HepG2 (cell line): ENCODE results near the gene C20orf204. TPM values are rescaled to one million over a fixed set of nuclear protein-coding genes. Genes with fewer than 3 reads are reported as not detected.

Experiments used
- ATAC-seq: fragments of 200-7000 bp; cut with Tn5 transposase; 3 replicates; pipeline ENCODE4 v1.9.1; 2020; ENCODE audit warnings: mild to moderate bottlenecking, moderate library complexity
- BruUV-seq: library from RNA; stranded (reverse); fragments of 400-500 nt; replicated peaks from 2 replicates; lab custom pipeline; 2021; lab: Mats Ljungman, UMichigan
- CTCF ChIA-PET: fragments of 300-600 bp; formaldehyde crosslinking; extraction: SDS; loops from one replicate; lab custom pipeline; 2021; ENCODE audit warnings: low total read pairs, inconsistent platforms, low intra/inter-chr PET ratio; lab: Yijun Ruan, JAX
- POLR2A ChIA-PET: fragments of 350-600 bp; sonication (Branson Sonifier 250); formaldehyde crosslinking; loops from one replicate; lab custom pipeline; 2020; ENCODE audit warnings: antibody characterized with exemption, inconsistent platforms; lab: Yijun Ruan, JAX
- DNase-seq: peaks from one replicate; pipeline ENCODE4 v3.0.0-alpha.2; 2015; ENCODE audit warnings: low spot score
- FAIRE-seq: peaks from 3 replicates; lab custom pipeline; 2011; peaks lifted over from hg19 to GRCh38; lab: Jason Lieb, UNC
- H2AFZ ChIP-seq: one replicate; pipeline ENCODE4 v1.6.1; 2011; ENCODE audit warnings: low read length, inconsistent platforms
- H3K27ac ChIP-seq: fragments of 300-600 bp; 3 replicates; pipeline ENCODE4 v1.8.0; 2011; ENCODE audit warnings: mixed run types, mild to moderate bottlenecking, mixed read lengths, low read length, inconsistent platforms; ENCODE audit not compliant: insufficient read depth; ENCODE audit errors: extremely low read length
- H3K27me3 ChIP-seq, 2 experiments: fragments of 200-600 bp in 1 of 2; 2 replicates in 1 of 2; 3 replicates in 1 of 2; pipeline versions ENCODE4 v1.6.0 to v1.8.0; 2011; ENCODE audit warnings: low read length in 2 of 2, mild to moderate bottlenecking in 2 of 2, moderate library complexity in 2 of 2, inconsistent platforms in 1 of 2; ENCODE audit not compliant: insufficient read depth in 2 of 2, control insufficient read depth in 1 of 2
- H3K36me3 ChIP-seq, 2 experiments: fragments of 200-600 bp in 1 of 2; replicated peaks in 1 of 2; 2 replicates in 1 of 2; 3 replicates in 1 of 2; pipeline versions ENCODE4 v1.5.1 to v1.8.0; 2011; ENCODE audit warnings: low read length in 2 of 2, inconsistent platforms in 1 of 2; ENCODE audit not compliant: insufficient read depth in 2 of 2, control insufficient read depth in 1 of 2
- H3K4me1 ChIP-seq: 2 replicates; pipeline ENCODE4 v1.5.1; 2012; ENCODE audit warnings: low read length, inconsistent platforms; ENCODE audit not compliant: insufficient read depth
- H3K4me2 ChIP-seq: 2 replicates; pipeline ENCODE4 v1.6.0; 2011; ENCODE audit warnings: low read depth, low read length, inconsistent platforms
- H3K4me3 ChIP-seq, 3 experiments: fragments of 200-600 bp in 1 of 3; sonication (generic), shearing (Covaris generic) in 1 of 3; replicated peaks in 1 of 3; 2 replicates each; pipeline ENCODE4 v1.5.1; 2011 to 2016; ENCODE audit warnings: low read length in 3 of 3, inconsistent platforms in 2 of 3, low read depth in 2 of 3, mild to moderate bottlenecking in 2 of 3, control low read depth in 1 of 3, mixed read lengths in 1 of 3; ENCODE audit not compliant: insufficient read depth in 1 of 3
- H3K79me2 ChIP-seq: one replicate; pipeline ENCODE4 v1.6.1; 2011; ENCODE audit warnings: low read length, inconsistent platforms; ENCODE audit not compliant: insufficient read depth
- H3K9ac ChIP-seq: 2 replicates; pipeline ENCODE4 v1.6.0; 2011; ENCODE audit warnings: mild to moderate bottlenecking, low read depth, low read length, inconsistent platforms; ENCODE audit not compliant: insufficient read depth
- H3K9me3 ChIP-seq: 2 replicates; pipeline ENCODE4 v1.5.1; 2012; ENCODE audit warnings: mild to moderate bottlenecking, low read length
- H4K20me1 ChIP-seq: 2 replicates; pipeline ENCODE4 v1.6.0; 2011; ENCODE audit warnings: inconsistent platforms, mild to moderate bottlenecking, low read length, moderate library complexity; ENCODE audit not compliant: insufficient read depth
- IKZF1 ChIP-seq: fragments of 450-650 bp; IDR thresholded peaks from 2 replicates; pipeline ENCODE4 v1.7.1; 2016
- KLF6 ChIP-seq: IDR thresholded peaks from 2 replicates; pipeline ENCODE4 v1.8.0; 2016; ENCODE audit warnings: missing biosample characterization, missing genetic modification reagents
- MTF1 ChIP-seq: sonication (generic); formaldehyde crosslinking; IDR thresholded peaks from 2 replicates; pipeline ENCODE4 v1.5.0; 2020; ENCODE audit warnings: missing genetic modification reagents
- NFE2L1 ChIP-seq: sonication (generic); formaldehyde crosslinking; IDR thresholded peaks from 2 replicates; pipeline ENCODE4 v1.4.0; 2020; ENCODE audit warnings: missing genetic modification reagents, mild to moderate bottlenecking, borderline replicate concordance
- SRSF1 ChIP-seq: fragments of 200-400 bp; formaldehyde crosslinking; optimal IDR thresholded peaks from 2 replicates; pipeline ENCODE3; 2017; ENCODE audit warnings: mild to moderate bottlenecking, low read depth, low read length, moderate library complexity
- TAF15 ChIP-seq: fragments of 200-400 bp; formaldehyde crosslinking; IDR thresholded peaks from one replicate; pipeline ENCODE4 v1.6.1; 2018; ENCODE audit warnings: mild to moderate bottlenecking, low read depth, low read length; ENCODE audit not compliant: poor library complexity, severe bottlenecking
- XBP1 ChIP-seq: sonication (generic); formaldehyde crosslinking; IDR thresholded peaks from 2 replicates; pipeline ENCODE4 v1.5.0; 2020; ENCODE audit warnings: missing genetic modification reagents
- XRCC5 ChIP-seq: fragments of 200-400 bp; formaldehyde crosslinking; optimal IDR thresholded peaks from 2 replicates; pipeline ENCODE3; 2017; ENCODE audit warnings: mild to moderate bottlenecking, low read length
- ZBTB21 ChIP-seq: sonication (generic); formaldehyde crosslinking; IDR thresholded peaks from 2 replicates; pipeline ENCODE4 v1.4.0; 2020; ENCODE audit warnings: missing genetic modification reagents
- ZFYVE20 ChIP-seq: sonication (generic); formaldehyde crosslinking; IDR thresholded peaks from 2 replicates; pipeline ENCODE4 v1.8.0; 2023; ENCODE audit warnings: low read depth, mild to moderate bottlenecking, moderate library complexity, missing genetic modification reagents, borderline replicate concordance
- ZNF552 ChIP-seq: sonication (generic); formaldehyde crosslinking; IDR thresholded peaks from 2 replicates; pipeline ENCODE4 v1.9.0; 2022; ENCODE audit warnings: missing genetic modification reagents, mild to moderate bottlenecking, borderline replicate concordance
- ZNF569 ChIP-seq: sonication (generic); formaldehyde crosslinking; IDR thresholded peaks from 2 replicates; pipeline ENCODE4 v1.5.0; 2020; ENCODE audit warnings: mild to moderate bottlenecking, missing genetic modification reagents, moderate library complexity, borderline replicate concordance
- ZSCAN12 ChIP-seq: sonication (generic); formaldehyde crosslinking; IDR thresholded peaks from 2 replicates; pipeline ENCODE4 v1.9.0; 2021; ENCODE audit warnings: mild to moderate bottlenecking, missing genetic modification reagents
- ZSCAN25 ChIP-seq: sonication (generic); formaldehyde crosslinking; IDR thresholded peaks from 2 replicates; pipeline ENCODE4 v1.8.0; 2022; ENCODE audit warnings: mild to moderate bottlenecking, missing genetic modification reagents
- WGBS: methylation state at CpG from one replicate; pipeline ENCODE4 v1.1.6; 2017; ENCODE audit warnings: low lambda C conversion rate; 5-methylcytosine and 5-hydroxymethylcytosine counted together
- in situ Hi-C: cut with HindIII; loops from 2 replicates; pipeline ENCODE4 v1.10.0; 2017; ENCODE audit warnings: low pct_unique_long_range_greater_than_20kb; ENCODE audit not compliant: extremely low pct_ligation_motif_present
- intact Hi-C: fragments of 100-400 bp; cut with micrococcal nuclease; formaldehyde crosslinking; loops from one replicate; pipeline ENCODE4 v1.10.0; 2022; ENCODE audit not compliant: unreplicated experiment
- polyA plus RNA-seq, 8 experiments: library from polyadenylated mRNA; depleted of rRNA in 3 of 8; stranded (reverse) in 7 of 8; unstranded in 1 of 8; fragments of >200 nt; fragmentation: Illumina TruSeq in 4 of 8; extraction: Trizol in 4 of 8; gene quantifications; 2 replicates each; pipeline versions ENCODE4 v1.2.1 to v1.2.3, GENCODE V29; 2011 to 2016; ENCODE audit warnings: low read depth in 4 of 8, missing spikeins in 1 of 8, mixed read lengths in 1 of 8; ENCODE audit not compliant: insufficient read depth in 1 of 8
- total RNA-seq, 5 experiments: library from RNA; depleted of rRNA; stranded (reverse); fragments of >200 nt; fragmentation: Illumina TruSeq; extraction: Trizol; gene quantifications; 2 replicates each; pipeline ENCODE4 v1.2.3, GENCODE V29; 2016; ENCODE audit warnings: low read depth in 1 of 5
- TF ChIP-seq, protein P1 (sequence below): sonication (generic); formaldehyde crosslinking; IDR thresholded peaks from 2 replicates; pipeline ENCODE4 v1.4.0; 2020; ENCODE audit warnings: missing genetic modification reagents, mild to moderate bottlenecking, borderline replicate concordance
- TF ChIP-seq, protein P2 (sequence below): sonication (generic); formaldehyde crosslinking; IDR thresholded peaks from 2 replicates; pipeline ENCODE4 v1.5.0; 2020; ENCODE audit warnings: mild to moderate bottlenecking, missing genetic modification reagents
- TF ChIP-seq, protein P3 (sequence below): IDR thresholded peaks from 2 replicates; pipeline ENCODE4 v1.6.1; 2016; ENCODE audit warnings: missing genetic modification reagents, missing compliant biosample characterization
- TF ChIP-seq, protein P4 (sequence below): fragments of 450-650 bp; IDR thresholded peaks from 2 replicates; pipeline ENCODE4 v1.6.1; 2017; ENCODE audit warnings: mild to moderate bottlenecking
- TF ChIP-seq, protein P5 (sequence below): sonication (generic); formaldehyde crosslinking; IDR thresholded peaks from 2 replicates; pipeline ENCODE4 v1.4.0; 2020; ENCODE audit warnings: missing genetic modification reagents

The C20orf204 gene
- total and polyA plus RNA-seq, 2 of the 13 experiments (the other 11 are each of a cell fraction or from before 2014, with no cell fraction given): 22.1 to 80.0 TPM

DNA sequence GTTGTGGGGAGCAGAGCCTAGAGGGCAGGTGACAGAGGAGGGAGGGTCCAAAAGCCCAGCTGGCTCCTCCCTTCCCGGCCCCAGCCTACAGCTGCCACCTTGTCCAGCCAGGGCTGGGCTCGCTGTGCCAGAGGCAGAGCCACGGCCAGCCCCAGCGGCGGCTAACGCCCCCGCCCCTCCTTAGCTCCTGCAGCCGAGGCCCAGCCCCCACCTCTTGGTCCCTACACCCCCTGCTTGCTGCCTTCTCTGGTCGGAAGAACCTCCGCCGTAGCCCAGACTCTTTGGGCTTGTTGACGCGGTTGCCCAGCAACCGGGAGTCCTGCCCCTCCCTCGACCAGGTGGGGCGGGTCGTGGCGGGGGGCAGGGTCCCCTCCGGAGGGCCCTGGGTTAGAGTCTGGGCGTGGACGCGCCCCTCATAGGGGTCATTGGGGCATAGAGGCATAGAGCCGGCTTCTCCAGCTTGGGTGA lies 48.7 kb downstream of the C20orf204 start:
- no peaks in the 10 kb centered on the region for H3K9me3 ChIP-seq
- CTCF ChIA-PET: no interaction called here
- H3K4me1 ChIP-seq: peaks cover 46% of the 10 kb centered on the region
- H3K4me2 ChIP-seq: peak overlapping the region; percentile 87
- peaks cover 21 to 57% of the 10 kb centered on the region in 2 experiments for H3K27me3 ChIP-seq
- H3K4me3 ChIP-seq: peak overlapping the region in 1 of 3 experiments; percentile 77; a peak in 1 of 6 replicates
- BruUV-seq: no TSS peak
- H3K79me2 ChIP-seq: no peaks in the 10 kb centered on the region
- peaks cover 9% of the 10 kb centered on the region; the same call in 1 of the 2 replicates for H4K20me1 ChIP-seq
- WGBS: 11% methylated on average over 21 of the region's 23 CpGs
- FAIRE-seq: no peak
- no peaks in the 10 kb centered on the region for H3K36me3 ChIP-seq
- no peak for ATAC-seq
- DNase-seq: no peak
- POLR2A ChIA-PET: interaction anchor here (2.0 kb wide), 1 partner anchor 22 kb away, joined by 7 read pairs; the partner anchor contains the start of gene TCEA2
- in situ Hi-C loops (loop anchor here (5.0 kb wide), 1 partner anchor 33 kb away; no protein-coding TSS in a partner anchor), intact Hi-C loops (no loop called here)
- H2AFZ ChIP-seq: no peak overlapping the region
- no peak overlapping the region for H3K9ac ChIP-seq
- no peak overlapping the region for H3K27ac ChIP-seq
- no peak for TF ChIP-seq MTF1
- no peak for TF ChIP-seq ZSCAN12 (CRISPR knock-in tag)
- TF ChIP-seq, protein P1, sequence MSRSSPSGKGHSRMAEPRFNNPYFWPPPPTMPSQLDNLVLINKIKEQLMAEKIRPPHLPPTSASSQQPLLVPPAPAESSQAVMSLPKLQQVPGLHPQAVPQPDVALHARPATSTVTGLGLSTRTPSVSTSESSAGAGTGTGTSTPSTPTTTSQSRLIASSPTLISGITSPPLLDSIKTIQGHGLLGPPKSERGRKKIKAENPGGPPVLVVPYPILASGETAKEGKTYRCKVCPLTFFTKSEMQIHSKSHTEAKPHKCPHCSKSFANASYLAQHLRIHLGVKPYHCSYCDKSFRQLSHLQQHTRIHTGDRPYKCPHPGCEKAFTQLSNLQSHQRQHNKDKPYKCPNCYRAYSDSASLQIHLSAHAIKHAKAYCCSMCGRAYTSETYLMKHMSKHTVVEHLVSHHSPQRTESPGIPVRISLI (CRISPR knock-in tag): no peak
- TF ChIP-seq ZFYVE20 (CRISPR knock-in tag): no peak
- TF ChIP-seq XRCC5: peak; percentile 32
- no peak for TF ChIP-seq IKZF1
- no peak for TF ChIP-seq ZNF569
- no peak for TF ChIP-seq TAF15
- TF ChIP-seq ZBTB21 (CRISPR knock-in tag): no peak
- TF ChIP-seq ZNF552 (CRISPR knock-in tag): no peak; the same call in 1 of the 2 replicates
- no peak for TF ChIP-seq XBP1 (CRISPR knock-in tag)
- TF ChIP-seq, protein P2, sequence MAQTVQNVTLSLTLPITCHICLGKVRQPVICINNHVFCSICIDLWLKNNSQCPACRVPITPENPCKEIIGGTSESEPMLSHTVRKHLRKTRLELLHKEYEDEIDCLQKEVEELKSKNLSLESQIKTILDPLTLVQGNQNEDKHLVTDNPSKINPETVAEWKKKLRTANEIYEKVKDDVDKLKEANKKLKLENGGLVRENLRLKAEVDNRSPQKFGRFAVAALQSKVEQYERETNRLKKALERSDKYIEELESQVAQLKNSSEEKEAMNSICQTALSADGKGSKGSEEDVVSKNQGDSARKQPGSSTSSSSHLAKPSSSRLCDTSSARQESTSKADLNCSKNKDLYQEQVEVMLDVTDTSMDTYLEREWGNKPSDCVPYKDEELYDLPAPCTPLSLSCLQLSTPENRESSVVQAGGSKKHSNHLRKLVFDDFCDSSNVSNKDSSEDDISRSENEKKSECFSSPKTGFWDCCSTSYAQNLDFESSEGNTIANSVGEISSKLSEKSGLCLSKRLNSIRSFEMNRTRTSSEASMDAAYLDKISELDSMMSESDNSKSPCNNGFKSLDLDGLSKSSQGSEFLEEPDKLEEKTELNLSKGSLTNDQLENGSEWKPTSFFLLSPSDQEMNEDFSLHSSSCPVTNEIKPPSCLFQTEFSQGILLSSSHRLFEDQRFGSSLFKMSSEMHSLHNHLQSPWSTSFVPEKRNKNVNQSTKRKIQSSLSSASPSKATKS (CRISPR knock-in tag): no peak
- no peak for TF ChIP-seq KLF6 (CRISPR knock-in tag)
- TF ChIP-seq, protein P3, sequence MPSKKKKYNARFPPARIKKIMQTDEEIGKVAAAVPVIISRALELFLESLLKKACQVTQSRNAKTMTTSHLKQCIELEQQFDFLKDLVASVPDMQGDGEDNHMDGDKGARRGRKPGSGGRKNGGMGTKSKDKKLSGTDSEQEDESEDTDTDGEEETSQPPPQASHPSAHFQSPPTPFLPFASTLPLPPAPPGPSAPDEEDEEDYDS (CRISPR knock-in tag): no peak
- TF ChIP-seq, protein P4, sequence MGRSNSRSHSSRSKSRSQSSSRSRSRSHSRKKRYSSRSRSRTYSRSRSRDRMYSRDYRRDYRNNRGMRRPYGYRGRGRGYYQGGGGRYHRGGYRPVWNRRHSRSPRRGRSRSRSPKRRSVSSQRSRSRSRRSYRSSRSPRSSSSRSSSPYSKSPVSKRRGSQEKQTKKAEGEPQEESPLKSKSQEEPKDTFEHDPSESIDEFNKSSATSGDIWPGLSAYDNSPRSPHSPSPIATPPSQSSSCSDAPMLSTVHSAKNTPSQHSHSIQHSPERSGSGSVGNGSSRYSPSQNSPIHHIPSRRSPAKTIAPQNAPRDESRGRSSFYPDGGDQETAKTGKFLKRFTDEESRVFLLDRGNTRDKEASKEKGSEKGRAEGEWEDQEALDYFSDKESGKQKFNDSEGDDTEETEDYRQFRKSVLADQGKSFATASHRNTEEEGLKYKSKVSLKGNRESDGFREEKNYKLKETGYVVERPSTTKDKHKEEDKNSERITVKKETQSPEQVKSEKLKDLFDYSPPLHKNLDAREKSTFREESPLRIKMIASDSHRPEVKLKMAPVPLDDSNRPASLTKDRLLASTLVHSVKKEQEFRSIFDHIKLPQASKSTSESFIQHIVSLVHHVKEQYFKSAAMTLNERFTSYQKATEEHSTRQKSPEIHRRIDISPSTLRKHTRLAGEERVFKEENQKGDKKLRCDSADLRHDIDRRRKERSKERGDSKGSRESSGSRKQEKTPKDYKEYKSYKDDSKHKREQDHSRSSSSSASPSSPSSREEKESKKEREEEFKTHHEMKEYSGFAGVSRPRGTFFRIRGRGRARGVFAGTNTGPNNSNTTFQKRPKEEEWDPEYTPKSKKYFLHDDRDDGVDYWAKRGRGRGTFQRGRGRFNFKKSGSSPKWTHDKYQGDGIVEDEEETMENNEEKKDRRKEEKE: no peak
- no peak for TF ChIP-seq NFE2L1 (CRISPR knock-in tag)
- peak; percentile 51 for TF ChIP-seq SRSF1
- TF ChIP-seq ZSCAN25: no peak
- TF ChIP-seq, protein P5, sequence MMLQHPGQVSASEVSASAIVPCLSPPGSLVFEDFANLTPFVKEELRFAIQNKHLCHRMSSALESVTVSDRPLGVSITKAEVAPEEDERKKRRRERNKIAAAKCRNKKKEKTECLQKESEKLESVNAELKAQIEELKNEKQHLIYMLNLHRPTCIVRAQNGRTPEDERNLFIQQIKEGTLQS (CRISPR knock-in tag): no peak
